Neural progenitor cell (in vitro differentiated cells): ENCODE data around the gene KIRREL3. TPM values are rescaled to one million over a fixed set of nuclear protein-coding genes. Genes with fewer than 3 reads are reported as not detected.

ENCODE experiments used
- DNase-seq: peaks from one replicate; pipeline ENCODE4 v3.0.0-alpha.2; 2016; ENCODE audit warnings: low spot score
- H2AFZ ChIP-seq: fragments of 200-600 bp; sonication (generic); replicated peaks from 2 replicates; pipeline ENCODE4 v1.6.1; 2016; ENCODE audit warnings: antibody characterized with exemption
- H3F3A ChIP-seq: fragments of 200-600 bp; sonication (generic); 2 replicates; pipeline ENCODE4 v1.6.1; 2016; ENCODE audit warnings: antibody characterized with exemption, low read depth
- H3K27ac ChIP-seq: fragments of 200-600 bp; sonication (generic); 2 replicates; pipeline ENCODE4 v1.5.1; 2016; ENCODE audit warnings: mild to moderate bottlenecking
- H3K27me3 ChIP-seq: fragments of 200-600 bp; sonication (generic); 2 replicates; pipeline ENCODE4 v1.6.1; 2016; ENCODE audit warnings: mild to moderate bottlenecking, moderate library complexity
- H3K36me3 ChIP-seq: fragments of 200-600 bp; sonication (generic); 2 replicates; pipeline ENCODE4 v1.5.1; 2016
- H3K4me1 ChIP-seq: fragments of 200-600 bp; sonication (generic); 2 replicates; pipeline ENCODE4 v1.6.1; 2016; ENCODE audit warnings: mixed run types
- H3K4me2 ChIP-seq: fragments of 200-600 bp; sonication (generic); 2 replicates; pipeline ENCODE4 v1.6.1; 2016
- H3K4me3 ChIP-seq: fragments of 200-600 bp; sonication (generic); 2 replicates; pipeline ENCODE4 v1.5.1; 2016
- H3K79me2 ChIP-seq: fragments of 200-600 bp; sonication (generic); 2 replicates; pipeline ENCODE4 v1.6.1; 2016; ENCODE audit warnings: low read depth
- H3K9ac ChIP-seq: fragments of 200-600 bp; sonication (generic); 2 replicates; pipeline ENCODE4 v1.6.1; 2016
- H3K9me3 ChIP-seq: fragments of 200-600 bp; sonication (generic); 2 replicates; pipeline ENCODE4 v1.5.1; 2016; ENCODE audit warnings: low read depth
- H4K20me1 ChIP-seq: fragments of 200-600 bp; sonication (generic); 2 replicates; pipeline ENCODE4 v1.6.1; 2016; ENCODE audit warnings: low read depth
- H3K27ac Mint-ChIP-seq: 3 replicates; pipeline ENCODE4 v1.8.0; 2021; ENCODE audit warnings: mixed read lengths
- H3K27me3 Mint-ChIP-seq: 2 replicates; pipeline ENCODE4 v1.8.0; 2022; ENCODE audit warnings: low read depth, mild to moderate bottlenecking, inconsistent platforms, moderate library complexity, mixed read lengths; ENCODE audit not compliant: insufficient read depth
- H3K36me3 Mint-ChIP-seq: 3 replicates; pipeline ENCODE4 v1.8.0; 2021; ENCODE audit warnings: mixed read lengths
- H3K4me1 Mint-ChIP-seq: 3 replicates; pipeline ENCODE4 v1.8.0; 2021; ENCODE audit warnings: mixed read lengths
- H3K4me3 Mint-ChIP-seq: 3 replicates; pipeline ENCODE4 v1.8.0; 2021; ENCODE audit warnings: mild to moderate bottlenecking, moderate library complexity, mixed read lengths
- H3K9me3 Mint-ChIP-seq: 3 replicates; pipeline ENCODE4 v1.8.0; 2020; ENCODE audit warnings: mixed read lengths
- EZH2 ChIP-seq: fragments of 200-600 bp; sonication (generic); IDR thresholded peaks from 2 replicates; pipeline ENCODE4 v1.6.1; 2017; ENCODE audit warnings: antibody characterized with exemption, mild to moderate bottlenecking, moderate library complexity
- EZH2phosphoT487 ChIP-seq: fragments of 200-600 bp; sonication (generic); IDR thresholded peaks from 2 replicates; pipeline ENCODE4 v1.6.1; 2017; ENCODE audit warnings: antibody characterized with exemption
- total RNA-seq: library from RNA; depleted of rRNA; stranded (reverse); fragments of >200 nt; gene quantifications from 2 replicates; pipeline ENCODE4 v1.2.3, GENCODE V29; 2015; ENCODE audit warnings: low replicate concordance
- TF ChIP-seq, protein P1 (sequence below): fragments of 200-600 bp; sonication (generic); IDR thresholded peaks from 2 replicates; pipeline ENCODE4 v1.5.1; 2017; ENCODE audit warnings: antibody characterized with exemption, mild to moderate bottlenecking

The KIRREL3 gene
- total RNA-seq, 1 donor from 2014 or later: 1.1 TPM

DNA sequence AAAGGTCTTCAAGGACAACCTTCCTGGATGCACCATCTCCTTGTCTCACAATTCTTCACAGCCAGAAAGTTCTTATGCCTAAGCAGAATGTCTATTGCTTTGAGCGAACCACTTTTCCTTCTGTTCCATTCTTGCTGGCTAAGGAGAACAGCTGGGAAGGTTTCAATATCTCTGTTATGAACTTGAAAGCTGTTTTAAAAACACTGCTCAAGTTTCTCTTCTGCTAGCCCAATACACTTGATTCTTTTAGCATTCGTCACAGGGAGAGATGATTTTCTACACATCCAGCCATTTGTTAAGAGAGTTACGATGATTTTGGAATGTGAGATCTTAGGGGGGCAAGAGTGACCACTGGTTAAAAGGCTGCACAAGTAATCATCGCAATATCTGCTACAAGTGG is 249.3 kb downstream of the KIRREL3 start:
- no peak overlapping the region for H3K9ac ChIP-seq
- no peak overlapping the region for H3K27ac ChIP-seq
- no peak overlapping the region for H3K4me3 ChIP-seq
- H3K36me3 Mint-ChIP-seq: no peaks in the 10 kb centered on the region
- no peak overlapping the region for H2AFZ ChIP-seq
- no peaks in the 10 kb centered on the region for H3K36me3 ChIP-seq
- no peak overlapping the region for H3K4me3 Mint-ChIP-seq
- no peaks in the 10 kb centered on the region for H3K27me3 ChIP-seq
- no peaks in the 10 kb centered on the region for H3K9me3 Mint-ChIP-seq
- TF ChIP-seq EZH2 (no peak), EZH2phosphoT487 (no peak)
- TF ChIP-seq, protein P1, sequence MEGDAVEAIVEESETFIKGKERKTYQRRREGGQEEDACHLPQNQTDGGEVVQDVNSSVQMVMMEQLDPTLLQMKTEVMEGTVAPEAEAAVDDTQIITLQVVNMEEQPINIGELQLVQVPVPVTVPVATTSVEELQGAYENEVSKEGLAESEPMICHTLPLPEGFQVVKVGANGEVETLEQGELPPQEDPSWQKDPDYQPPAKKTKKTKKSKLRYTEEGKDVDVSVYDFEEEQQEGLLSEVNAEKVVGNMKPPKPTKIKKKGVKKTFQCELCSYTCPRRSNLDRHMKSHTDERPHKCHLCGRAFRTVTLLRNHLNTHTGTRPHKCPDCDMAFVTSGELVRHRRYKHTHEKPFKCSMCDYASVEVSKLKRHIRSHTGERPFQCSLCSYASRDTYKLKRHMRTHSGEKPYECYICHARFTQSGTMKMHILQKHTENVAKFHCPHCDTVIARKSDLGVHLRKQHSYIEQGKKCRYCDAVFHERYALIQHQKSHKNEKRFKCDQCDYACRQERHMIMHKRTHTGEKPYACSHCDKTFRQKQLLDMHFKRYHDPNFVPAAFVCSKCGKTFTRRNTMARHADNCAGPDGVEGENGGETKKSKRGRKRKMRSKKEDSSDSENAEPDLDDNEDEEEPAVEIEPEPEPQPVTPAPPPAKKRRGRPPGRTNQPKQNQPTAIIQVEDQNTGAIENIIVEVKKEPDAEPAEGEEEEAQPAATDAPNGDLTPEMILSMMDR: no peak
- no peaks in the 10 kb centered on the region for H4K20me1 ChIP-seq
- H3K27me3 Mint-ChIP-seq: peaks cover 2% of the 10 kb centered on the region
- H3K4me2 ChIP-seq: no peak overlapping the region
- peaks cover 24% of the 10 kb centered on the region for H3K4me1 Mint-ChIP-seq
- DNase-seq: no peak
- no peaks in the 10 kb centered on the region for H3K9me3 ChIP-seq
- no peak overlapping the region for H3K27ac Mint-ChIP-seq
- no peaks in the 10 kb centered on the region for H3F3A ChIP-seq
- no peaks in the 10 kb centered on the region for H3K79me2 ChIP-seq
- H3K4me1 ChIP-seq: peaks cover 9% of the 10 kb centered on the region

DNA sequence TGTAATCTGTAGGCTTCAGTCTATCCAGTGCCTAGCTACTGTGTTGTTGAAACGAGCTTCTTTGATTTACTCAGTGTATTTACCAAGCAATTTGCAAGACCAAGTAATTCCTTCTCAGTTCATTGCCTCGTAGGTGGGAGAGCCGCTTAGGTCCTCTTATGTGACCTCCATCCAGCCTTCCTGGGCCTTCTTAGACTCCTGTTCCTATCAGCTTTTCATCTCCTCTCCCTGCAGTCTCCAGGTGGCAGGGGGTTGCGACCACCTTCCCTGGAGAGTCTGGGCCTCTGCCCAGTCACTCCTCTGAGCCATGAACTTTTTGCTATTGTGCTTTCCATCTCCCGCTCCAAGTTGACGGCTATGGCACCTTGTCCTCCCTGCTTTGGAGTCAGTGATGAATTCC is 251.8 kb downstream of the KIRREL3 start:
- no peaks in the 10 kb centered on the region for H4K20me1 ChIP-seq
- TF ChIP-seq, protein P1: no peak
- TF ChIP-seq EZH2phosphoT487: no peak
- H3K4me3 ChIP-seq: no peak overlapping the region
- no peaks in the 10 kb centered on the region for H3K27me3 ChIP-seq
- no peaks in the 10 kb centered on the region for H3K9me3 ChIP-seq
- peaks cover 3% of the 10 kb centered on the region for H3K27me3 Mint-ChIP-seq
- no peak overlapping the region for H3K9ac ChIP-seq
- no peaks in the 10 kb centered on the region for H3K36me3 ChIP-seq
- H3K9me3 Mint-ChIP-seq: no peaks in the 10 kb centered on the region
- H3K4me2 ChIP-seq: no peak overlapping the region
- H3K36me3 Mint-ChIP-seq: no peaks in the 10 kb centered on the region
- no peak overlapping the region for H2AFZ ChIP-seq
- H3K4me3 Mint-ChIP-seq: no peak overlapping the region
- no peaks in the 10 kb centered on the region for H3F3A ChIP-seq
- peaks cover 8% of the 10 kb centered on the region for H3K4me1 Mint-ChIP-seq
- DNase-seq: no peak
- H3K27ac ChIP-seq: no peak overlapping the region
- no peaks in the 10 kb centered on the region for H3K79me2 ChIP-seq
- H3K27ac Mint-ChIP-seq: no peak overlapping the region
- no peaks in the 10 kb centered on the region for H3K4me1 ChIP-seq

DNA sequence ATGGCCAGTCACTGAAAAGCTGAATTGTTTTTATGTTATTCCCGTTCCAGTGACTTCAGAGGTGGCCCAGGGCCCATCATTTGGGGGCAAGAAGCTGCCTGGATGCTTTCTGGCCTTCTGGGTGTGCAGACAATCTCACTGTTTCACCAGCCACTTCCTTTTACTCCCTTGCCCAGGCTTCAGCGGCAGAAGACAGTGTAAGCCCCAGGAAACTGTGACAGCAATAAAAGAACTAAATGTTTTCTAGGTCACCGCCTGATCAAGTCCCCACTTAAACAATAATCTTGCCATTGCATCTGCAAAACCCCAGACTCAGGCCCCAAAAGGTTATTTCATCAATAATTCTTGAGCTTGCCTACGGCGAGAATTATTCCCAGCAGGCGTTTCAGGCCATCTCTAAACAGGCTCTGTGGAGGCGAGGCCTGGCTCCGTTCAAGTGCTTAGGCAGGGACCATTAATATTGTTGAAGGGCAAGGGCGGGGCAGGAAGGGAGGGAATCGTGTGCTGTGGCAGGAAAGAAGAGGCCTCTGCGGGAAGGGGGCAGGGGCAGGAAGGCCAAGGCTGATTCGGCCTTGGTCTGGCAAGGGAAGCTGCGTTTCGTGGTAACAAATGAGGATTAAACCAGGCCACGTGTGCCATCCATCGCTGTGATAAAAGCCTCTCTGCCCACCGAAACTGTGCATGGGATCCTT is 252.3 kb downstream of the KIRREL3 start:
- H3K36me3 Mint-ChIP-seq: no peaks in the 10 kb centered on the region
- no peaks in the 10 kb centered on the region for H3K27me3 ChIP-seq
- TF ChIP-seq, protein P1: no peak
- TF ChIP-seq EZH2phosphoT487: no peak
- H3K4me3 ChIP-seq: no peak overlapping the region
- no peaks in the 10 kb centered on the region for H4K20me1 ChIP-seq
- H3K9ac ChIP-seq: no peak overlapping the region
- H3K36me3 ChIP-seq: no peaks in the 10 kb centered on the region
- H3K27ac Mint-ChIP-seq: peak overlapping the region; percentile 55
- H3K9me3 Mint-ChIP-seq: no peaks in the 10 kb centered on the region
- H3K4me3 Mint-ChIP-seq: no peak overlapping the region
- H3F3A ChIP-seq: no peaks in the 10 kb centered on the region
- DNase-seq: no peak
- no peaks in the 10 kb centered on the region for H3K4me1 ChIP-seq
- no peaks in the 10 kb centered on the region for H3K79me2 ChIP-seq
- peaks cover 7% of the 10 kb centered on the region for H3K27me3 Mint-ChIP-seq
- peaks cover 8% of the 10 kb centered on the region for H3K4me1 Mint-ChIP-seq
- no peak overlapping the region for H2AFZ ChIP-seq
- no peak overlapping the region for H3K4me2 ChIP-seq
- no peak overlapping the region for H3K27ac ChIP-seq
- no peaks in the 10 kb centered on the region for H3K9me3 ChIP-seq
